HepG2 (cell line): ENCODE measurements around the gene TSNAXIP1. TPM values are rescaled to one million over a fixed set of nuclear protein-coding genes. Genes with fewer than 3 reads are reported as not detected.
A peak's percentile ranks its signal among the peaks of the same experiment; 100 is the strongest.

Experiments used
- ARID3A ChIP-seq: IDR thresholded peaks from 2 replicates; pipeline ENCODE4 v1.6.1; 2012; ENCODE audit warnings: low read depth, low read length, improper control_type of control experiment
- FUBP1 ChIP-seq: sonication (generic); formaldehyde crosslinking; IDR thresholded peaks from 2 replicates; pipeline ENCODE4 v1.5.1; 2020; ENCODE audit warnings: missing genetic modification reagents, mild to moderate bottlenecking, borderline replicate concordance
- GPBP1L1 ChIP-seq: sonication (generic); formaldehyde crosslinking; IDR thresholded peaks from 2 replicates; pipeline ENCODE4 v1.5.0; 2020; ENCODE audit warnings: mild to moderate bottlenecking, missing genetic modification reagents
- GTF3A ChIP-seq: sonication (generic); formaldehyde crosslinking; conservative IDR thresholded peaks from 2 replicates; pipeline ENCODE4 v1.4.0; 2020; ENCODE audit warnings: mild to moderate bottlenecking, missing genetic modification reagents
- HDAC1 ChIP-seq: sonication (generic); formaldehyde crosslinking; IDR thresholded peaks from 2 replicates; pipeline ENCODE4 v1.5.1; 2020; ENCODE audit warnings: mild to moderate bottlenecking, missing genetic modification reagents
- HNRNPUL1 ChIP-seq: fragments of 200-400 bp; formaldehyde crosslinking; IDR thresholded peaks from 2 replicates; pipeline ENCODE4 v1.6.1; 2017; ENCODE audit warnings: low read depth, mild to moderate bottlenecking, low read length, moderate library complexity
- MEIS2 ChIP-seq: sonication (generic); formaldehyde crosslinking; IDR thresholded peaks from 2 replicates; pipeline ENCODE4 v1.9.0; 2021; ENCODE audit warnings: mild to moderate bottlenecking, missing genetic modification reagents
- NFE2L2 ChIP-seq: fragments of 150-350 bp; IDR thresholded peaks from 2 replicates; pipeline ENCODE4 v1.6.1; 2014; ENCODE audit warnings: low read length
- PAF1 ChIP-seq: IDR thresholded peaks from 2 replicates; pipeline ENCODE4 v1.6.1; 2016; ENCODE audit warnings: missing genetic modification reagents, missing compliant biosample characterization
- PCBP2 ChIP-seq: fragments of 200-400 bp; formaldehyde crosslinking; optimal IDR thresholded peaks from 2 replicates; pipeline ENCODE3; 2018; ENCODE audit warnings: low read length, low read depth; ENCODE audit not compliant: poor library complexity, severe bottlenecking
- SRSF4 ChIP-seq: fragments of 200-400 bp; formaldehyde crosslinking; IDR thresholded peaks from one replicate; pipeline ENCODE4 v1.6.1; 2018; ENCODE audit warnings: mild to moderate bottlenecking, low read depth, low read length, moderate library complexity; ENCODE audit not compliant: poor library complexity, severe bottlenecking
- TFE3 ChIP-seq: IDR thresholded peaks from 2 replicates; pipeline ENCODE4 v1.6.1; 2016
- ZBTB2 ChIP-seq: sonication (generic); formaldehyde crosslinking; IDR thresholded peaks from 2 replicates; pipeline ENCODE4 v1.8.0; 2022; ENCODE audit warnings: low read depth, missing genetic modification reagents
- ZFAT ChIP-seq: sonication (generic); formaldehyde crosslinking; conservative IDR thresholded peaks from 2 replicates; pipeline ENCODE4 v1.8.1; 2023; ENCODE audit warnings: missing genetic modification reagents, inconsistent platforms
- ZNF230 ChIP-seq: sonication (generic); formaldehyde crosslinking; IDR thresholded peaks from 2 replicates; pipeline ENCODE4 v1.4.0; 2020; ENCODE audit warnings: mild to moderate bottlenecking, missing genetic modification reagents
- ZNF441 ChIP-seq: sonication (generic); formaldehyde crosslinking; IDR thresholded peaks from 2 replicates; pipeline ENCODE4 v1.7.0; 2021; ENCODE audit warnings: missing genetic modification reagents, borderline replicate concordance
- polyA plus RNA-seq, 8 experiments: library from polyadenylated mRNA; depleted of rRNA in 3 of 8; stranded (reverse) in 7 of 8; unstranded in 1 of 8; fragments of >200 nt; fragmentation: Illumina TruSeq in 4 of 8; extraction: Trizol in 4 of 8; gene quantifications; 2 replicates each; pipeline versions ENCODE4 v1.2.1 to v1.2.3, GENCODE V29; 2011 to 2016; ENCODE audit warnings: low read depth in 4 of 8, missing spikeins in 1 of 8, mixed read lengths in 1 of 8; ENCODE audit not compliant: insufficient read depth in 1 of 8
- total RNA-seq, 5 experiments: library from RNA; depleted of rRNA; stranded (reverse); fragments of >200 nt; fragmentation: Illumina TruSeq; extraction: Trizol; gene quantifications; 2 replicates each; pipeline ENCODE4 v1.2.3, GENCODE V29; 2016; ENCODE audit warnings: low read depth in 1 of 5

TSNAXIP1 gene
- total and polyA plus RNA-seq, 2 of the 13 experiments (the other 11 are each of a cell fraction or from before 2014, with no cell fraction given): 0.37 to 0.86 TPM

GRCh38 chr16:67841816-67842508 lies 35.3 kb downstream of the TSNAXIP1 start, which contains the start of gene THAP11 (continued):
- TF ChIP-seq GPBP1L1 (CRISPR knock-in tag) (no peak), ZNF441 (CRISPR knock-in tag) (peak; percentile 79), ZFAT (CRISPR knock-in tag) (no peak), PAF1 (CRISPR knock-in tag) (no peak), TFE3 (peak; percentile 57; the same call in 1 of the 2 replicates), NFE2L2 (no peak), ZBTB2 (CRISPR knock-in tag) (no peak; the same call in 1 of the 2 replicates), MEIS2 (CRISPR knock-in tag) (peak; percentile 15), PCBP2 (no peak), ZNF230 (CRISPR knock-in tag) (no peak), ARID3A (0 out of 2 replicates have a peak, but pooled peaks have one; percentile 35), HDAC1 (CRISPR knock-in tag) (peak; percentile 62; the same call in 1 of the 2 replicates), HNRNPUL1 (no peak), FUBP1 (CRISPR knock-in tag) (peak; percentile 79; the same call in 1 of the 2 replicates), GTF3A (CRISPR knock-in tag) (no peak), SRSF4 (no peak)
